SK-N-SH (cell line): ENCODE results near the gene RHBDF2. TPM values are rescaled to one million over a fixed set of nuclear protein-coding genes. Genes with fewer than 3 reads are reported as not detected.
A peak's percentile ranks its signal among the peaks of the same experiment; 100 is the strongest.

Experiments
- CTCF ChIA-PET: fragments of 300-600, 350-600 bp; formaldehyde crosslinking; extraction: SDS; loops from one replicate; lab custom pipeline; 2021; lab: Yijun Ruan, JAX
- POLR2A ChIA-PET: fragments of 350-600 bp; sonication (Branson Sonifier 250); formaldehyde crosslinking; extraction: SDS; loops from one replicate; lab custom pipeline; 2020; ENCODE audit warnings: antibody characterized with exemption, inconsistent platforms; lab: Yijun Ruan, JAX
- DNase-seq: peaks from one replicate; pipeline ENCODE4 v3.0.0; 2012
- H2AFZ ChIP-seq: fragments of 200-600 bp; sonication (generic); 2 replicates; pipeline ENCODE4 v1.8.1; 2016; ENCODE audit warnings: antibody characterized with exemption, mild to moderate bottlenecking, low read depth
- H3F3A ChIP-seq: fragments of 200-600 bp; sonication (generic); replicated peaks from 2 replicates; pipeline ENCODE3; 2016; ENCODE audit warnings: antibody characterized with exemption, mild to moderate bottlenecking; ENCODE audit not compliant: insufficient read depth
- H3K27ac ChIP-seq, 2 experiments: fragments of 200-500 bp in 1 of 2; fragments of 200-600 bp in 1 of 2; sonication (Bioruptor generic) in 1 of 2; sonication (generic), shearing (Covaris generic) in 1 of 2; 2 replicates each; pipeline versions ENCODE4 v1.5.1 to v1.6.1; 2014 to 2016; ENCODE audit warnings: low read depth in 2 of 2, inconsistent platforms in 1 of 2, low read length in 1 of 2, mild to moderate bottlenecking in 1 of 2, mixed read lengths in 1 of 2
- H3K27me3 ChIP-seq: fragments of 200-600 bp; sonication (generic), shearing (Covaris generic); 2 replicates; pipeline ENCODE4 v1.6.1; 2016; ENCODE audit warnings: mixed run types; ENCODE audit not compliant: insufficient read depth
- H3K36me3 ChIP-seq, 2 experiments: fragments of 200-500 bp in 1 of 2; fragments of 200-600 bp in 1 of 2; sonication (Bioruptor generic) in 1 of 2; sonication (generic) in 1 of 2; replicated peaks in 1 of 2; 2 replicates each; pipeline versions ENCODE3 to v1.5.1; 2014 to 2016; ENCODE audit warnings: low read length in 1 of 2, mild to moderate bottlenecking in 1 of 2; ENCODE audit not compliant: insufficient read depth in 2 of 2, control insufficient read depth in 1 of 2
- H3K4me1 ChIP-seq, 2 experiments: fragments of 200-500 bp in 1 of 2; fragments of 200-600 bp in 1 of 2; sonication (Bioruptor generic) in 1 of 2; sonication (generic), shearing (Covaris generic) in 1 of 2; 2 replicates each; pipeline versions ENCODE4 v1.5.1 to v1.6.1; 2014 to 2016; ENCODE audit warnings: low read depth in 1 of 2, low read length in 1 of 2, mixed run types in 1 of 2; ENCODE audit not compliant: insufficient read depth in 2 of 2, control insufficient read depth in 1 of 2
- H3K4me2 ChIP-seq: fragments of 200-600 bp; sonication (generic), shearing (Covaris generic); 2 replicates; pipeline ENCODE4 v1.6.1; 2017; ENCODE audit warnings: mixed run types
- H3K4me3 ChIP-seq, 2 experiments: fragments of 200-500 bp in 1 of 2; fragments of 200-600 bp in 1 of 2; sonication (Bioruptor generic) in 1 of 2; sonication (generic), shearing (Covaris generic) in 1 of 2; 2 replicates each; pipeline versions ENCODE4 v1.5.1 to v1.8.1; 2014 to 2016; ENCODE audit warnings: low read depth in 2 of 2, inconsistent platforms in 1 of 2, low read length in 1 of 2, mild to moderate bottlenecking in 1 of 2, mixed read lengths in 1 of 2, moderate library complexity in 1 of 2
- H3K79me2 ChIP-seq: fragments of 200-600 bp; sonication (generic); 2 replicates; pipeline ENCODE4 v1.8.1; 2017; ENCODE audit warnings: mild to moderate bottlenecking; ENCODE audit not compliant: insufficient read depth
- H3K9ac ChIP-seq: fragments of 200-600 bp; sonication (generic); 2 replicates; pipeline ENCODE4 v1.6.1; 2017; ENCODE audit warnings: mixed run types
- H3K9me2 ChIP-seq: fragments of 200-600 bp; sonication (generic); 2 replicates; pipeline ENCODE4 v1.6.1; 2017; ENCODE audit warnings: mixed run types
- H3K9me3 ChIP-seq: fragments of 200-600 bp; sonication (generic); 2 replicates; pipeline ENCODE4 v1.6.1; 2017; ENCODE audit warnings: mixed run types, mild to moderate bottlenecking, moderate library complexity
- H4K20me1 ChIP-seq: fragments of 200-600 bp; sonication (generic); 2 replicates; pipeline ENCODE4 v1.6.1; 2017; ENCODE audit warnings: mild to moderate bottlenecking, mixed run types; ENCODE audit not compliant: insufficient read depth
- EP300 ChIP-seq, 2 experiments: IDR thresholded peaks; 2 replicates each; pipeline versions ENCODE4 v1.4.0 to v1.6.1; 2012; ENCODE audit warnings: borderline replicate concordance in 1 of 2, low read depth in 1 of 2, low read length in 1 of 2
- FOXM1 ChIP-seq: IDR thresholded peaks from 2 replicates; pipeline ENCODE4 v1.4.0; 2012; ENCODE audit warnings: low read depth, mild to moderate bottlenecking
- GATA2 ChIP-seq: sonication (generic); formaldehyde crosslinking; IDR thresholded peaks from 2 replicates; pipeline ENCODE4 v1.5.0; 2020; ENCODE audit warnings: mild to moderate bottlenecking, missing genetic modification reagents
- JUND ChIP-seq: IDR thresholded peaks from 2 replicates; pipeline ENCODE4 v1.4.0; 2012
- MEF2A ChIP-seq: IDR thresholded peaks from 2 replicates; pipeline ENCODE4 v1.4.0; 2012; ENCODE audit warnings: low read depth, borderline replicate concordance
- NFIC ChIP-seq: IDR thresholded peaks from 2 replicates; pipeline ENCODE4 v1.4.0; 2012; ENCODE audit warnings: borderline replicate concordance
- RAD21 ChIP-seq: IDR thresholded peaks from 2 replicates; pipeline ENCODE4 v1.6.1; 2012; ENCODE audit warnings: mild to moderate bottlenecking, low read length
- RCOR1 ChIP-seq: fragments of 150-350 bp; IDR thresholded peaks from 2 replicates; pipeline ENCODE4 v1.6.1; 2017; ENCODE audit warnings: antibody characterized with exemption, low read length
- RFX5 ChIP-seq: IDR thresholded peaks from 2 replicates; pipeline ENCODE4 v1.6.1; 2012; ENCODE audit warnings: mild to moderate bottlenecking, improper control_type of control experiment, low read length
- RXRA ChIP-seq: IDR thresholded peaks from 2 replicates; pipeline ENCODE4 v1.4.0; 2012; ENCODE audit warnings: low read depth, mild to moderate bottlenecking, borderline replicate concordance
- WGBS: methylation state at CpG from one replicate; pipeline ENCODE4 v1.1.6; 2017; ENCODE audit warnings: low lambda C conversion rate; 5-methylcytosine and 5-hydroxymethylcytosine counted together
- polyA plus RNA-seq, 3 experiments: library from polyadenylated mRNA; depleted of rRNA; stranded (reverse); fragments of >200 nt; gene quantifications; 2 replicates each; pipeline ENCODE4 v1.2.3, GENCODE V29; 2012
- TF ChIP-seq, protein P1 (sequence below): fragments of 150-350 bp; IDR thresholded peaks from 2 replicates; pipeline ENCODE4 v1.6.1; 2017; ENCODE audit warnings: antibody characterized with exemption, low read length, low read depth, borderline replicate concordance
- TF ChIP-seq, protein P2 (sequence below): IDR thresholded peaks from 2 replicates; pipeline ENCODE4 v1.6.1; 2012; ENCODE audit warnings: mild to moderate bottlenecking, low read depth, low read length, moderate library complexity
- TF ChIP-seq, protein P3 (sequence below): IDR thresholded peaks from 2 replicates; pipeline ENCODE4 v1.4.0; 2012; ENCODE audit warnings: low read depth, borderline replicate concordance
- TF ChIP-seq, protein P4 (sequence below): fragments of 200-600 bp; sonication (generic); IDR thresholded peaks from 2 replicates; pipeline ENCODE4 v1.6.1; 2017; ENCODE audit warnings: antibody characterized with exemption, mild to moderate bottlenecking, moderate library complexity
- TF ChIP-seq, protein P5 (sequence below): fragments of 150-350 bp; IDR thresholded peaks from 2 replicates; pipeline ENCODE4 v1.6.1; 2016; ENCODE audit warnings: mild to moderate bottlenecking, low read depth, low read length
- TF ChIP-seq, protein P6 (sequence below): IDR thresholded peaks from 2 replicates; pipeline ENCODE4; 2012

The RHBDF2 gene
- polyA plus RNA-seq, 1 of the 3 experiments (the other 2 are of a cell fraction), result 16.1 TPM

DNA sequence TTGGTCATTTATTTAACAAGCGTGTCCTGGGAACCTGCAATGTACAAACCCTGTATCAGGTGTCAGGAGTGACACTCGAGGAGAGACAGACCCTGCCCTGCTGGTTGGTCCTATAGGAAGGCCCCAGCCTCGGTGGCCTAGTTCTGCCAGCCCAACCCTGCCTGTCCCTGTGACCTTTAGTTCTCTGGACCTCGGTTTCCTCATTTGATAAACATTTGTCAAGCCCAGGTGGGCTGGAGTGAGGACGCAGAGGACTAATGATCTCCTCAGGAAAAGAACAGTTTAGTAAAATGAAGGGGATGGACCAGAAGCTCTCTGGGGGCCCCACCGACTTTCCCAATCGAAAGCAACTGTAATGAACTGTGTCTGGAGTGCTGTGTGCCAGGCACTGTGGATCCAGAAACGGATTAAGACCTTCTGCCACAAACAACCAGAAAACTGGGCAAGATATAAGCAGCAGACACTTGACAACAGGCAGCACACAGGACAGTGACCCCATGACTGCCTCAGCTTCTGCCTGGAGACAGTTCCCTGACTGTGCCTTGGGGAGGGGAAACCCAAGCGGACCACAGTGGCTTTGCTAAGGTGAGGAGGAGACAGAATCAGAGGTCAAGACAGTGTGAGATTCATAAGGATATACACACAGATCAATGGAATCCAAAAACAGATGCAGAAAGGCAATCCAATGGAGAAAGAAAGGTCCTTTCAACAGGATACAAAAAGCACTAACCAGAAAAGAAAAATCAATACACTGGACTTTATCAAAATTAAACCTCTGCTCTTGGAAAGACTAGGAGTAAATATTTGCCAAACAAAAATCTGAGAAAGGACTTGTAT lies 47.4 kb upstream of the RHBDF2 start:
- Histone ChIP-seq H3K27ac (peak overlapping the region in 1 of 2 experiments; percentile 1; a peak in 1 of 4 replicates), H2AFZ (no peak overlapping the region), H3F3A (peaks cover 17% of the 10 kb centered on the region), H3K9ac (no peak overlapping the region), H3K79me2 (no peaks in the 10 kb centered on the region), H3K9me2 (no peaks in the 10 kb centered on the region), H4K20me1 (peaks cover 11% of the 10 kb centered on the region), H3K27me3 (no peaks in the 10 kb centered on the region; the same call in 1 of the 2 replicates), H3K4me2 (no peak overlapping the region), H3K4me3 (no peak overlapping the region), H3K36me3 (no peaks in the 10 kb centered on the region), H3K4me1 (peaks cover 25 to 50% of the 10 kb centered on the region in 2 experiments), H3K9me3 (no peaks in the 10 kb centered on the region)
- ChIA-PET CTCF (interaction anchor here (0.7 to 14.5 kb wide), 10 partner anchors 8 to 275 kb away, joined by 3 to 319 read pairs (median 3); partner anchors contain the start of genes AANAT and PRCD), POLR2A (no interaction called here)
- TF ChIP-seq RXRA, result no peak
- TF ChIP-seq, protein P1, sequence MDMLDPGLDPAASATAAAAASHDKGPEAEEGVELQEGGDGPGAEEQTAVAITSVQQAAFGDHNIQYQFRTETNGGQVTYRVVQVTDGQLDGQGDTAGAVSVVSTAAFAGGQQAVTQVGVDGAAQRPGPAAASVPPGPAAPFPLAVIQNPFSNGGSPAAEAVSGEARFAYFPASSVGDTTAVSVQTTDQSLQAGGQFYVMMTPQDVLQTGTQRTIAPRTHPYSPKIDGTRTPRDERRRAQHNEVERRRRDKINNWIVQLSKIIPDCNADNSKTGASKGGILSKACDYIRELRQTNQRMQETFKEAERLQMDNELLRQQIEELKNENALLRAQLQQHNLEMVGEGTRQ, result no peak
- TF ChIP-seq, protein P2, sequence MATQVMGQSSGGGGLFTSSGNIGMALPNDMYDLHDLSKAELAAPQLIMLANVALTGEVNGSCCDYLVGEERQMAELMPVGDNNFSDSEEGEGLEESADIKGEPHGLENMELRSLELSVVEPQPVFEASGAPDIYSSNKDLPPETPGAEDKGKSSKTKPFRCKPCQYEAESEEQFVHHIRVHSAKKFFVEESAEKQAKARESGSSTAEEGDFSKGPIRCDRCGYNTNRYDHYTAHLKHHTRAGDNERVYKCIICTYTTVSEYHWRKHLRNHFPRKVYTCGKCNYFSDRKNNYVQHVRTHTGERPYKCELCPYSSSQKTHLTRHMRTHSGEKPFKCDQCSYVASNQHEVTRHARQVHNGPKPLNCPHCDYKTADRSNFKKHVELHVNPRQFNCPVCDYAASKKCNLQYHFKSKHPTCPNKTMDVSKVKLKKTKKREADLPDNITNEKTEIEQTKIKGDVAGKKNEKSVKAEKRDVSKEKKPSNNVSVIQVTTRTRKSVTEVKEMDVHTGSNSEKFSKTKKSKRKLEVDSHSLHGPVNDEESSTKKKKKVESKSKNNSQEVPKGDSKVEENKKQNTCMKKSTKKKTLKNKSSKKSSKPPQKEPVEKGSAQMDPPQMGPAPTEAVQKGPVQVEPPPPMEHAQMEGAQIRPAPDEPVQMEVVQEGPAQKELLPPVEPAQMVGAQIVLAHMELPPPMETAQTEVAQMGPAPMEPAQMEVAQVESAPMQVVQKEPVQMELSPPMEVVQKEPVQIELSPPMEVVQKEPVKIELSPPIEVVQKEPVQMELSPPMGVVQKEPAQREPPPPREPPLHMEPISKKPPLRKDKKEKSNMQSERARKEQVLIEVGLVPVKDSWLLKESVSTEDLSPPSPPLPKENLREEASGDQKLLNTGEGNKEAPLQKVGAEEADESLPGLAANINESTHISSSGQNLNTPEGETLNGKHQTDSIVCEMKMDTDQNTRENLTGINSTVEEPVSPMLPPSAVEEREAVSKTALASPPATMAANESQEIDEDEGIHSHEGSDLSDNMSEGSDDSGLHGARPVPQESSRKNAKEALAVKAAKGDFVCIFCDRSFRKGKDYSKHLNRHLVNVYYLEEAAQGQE, result no peak
- TF ChIP-seq JUND, result no peak
- TF ChIP-seq RFX5, result no peak
- no peak for TF ChIP-seq MEF2A
- TF ChIP-seq, protein P3, sequence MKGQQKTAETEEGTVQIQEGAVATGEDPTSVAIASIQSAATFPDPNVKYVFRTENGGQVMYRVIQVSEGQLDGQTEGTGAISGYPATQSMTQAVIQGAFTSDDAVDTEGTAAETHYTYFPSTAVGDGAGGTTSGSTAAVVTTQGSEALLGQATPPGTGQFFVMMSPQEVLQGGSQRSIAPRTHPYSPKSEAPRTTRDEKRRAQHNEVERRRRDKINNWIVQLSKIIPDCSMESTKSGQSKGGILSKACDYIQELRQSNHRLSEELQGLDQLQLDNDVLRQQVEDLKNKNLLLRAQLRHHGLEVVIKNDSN, result no peak
- TF ChIP-seq EP300 (IDR thresholded peaks at IDR 0.05; ENCODE audit: borderline replicate concordance in 1 of 2, low read depth in 1 of 2, low read length in 1 of 2), result no peak
- TF ChIP-seq FOXM1, result no peak
- no peak for TF ChIP-seq GATA2 (CRISPR knock-in tag)
- TF ChIP-seq, protein P4, sequence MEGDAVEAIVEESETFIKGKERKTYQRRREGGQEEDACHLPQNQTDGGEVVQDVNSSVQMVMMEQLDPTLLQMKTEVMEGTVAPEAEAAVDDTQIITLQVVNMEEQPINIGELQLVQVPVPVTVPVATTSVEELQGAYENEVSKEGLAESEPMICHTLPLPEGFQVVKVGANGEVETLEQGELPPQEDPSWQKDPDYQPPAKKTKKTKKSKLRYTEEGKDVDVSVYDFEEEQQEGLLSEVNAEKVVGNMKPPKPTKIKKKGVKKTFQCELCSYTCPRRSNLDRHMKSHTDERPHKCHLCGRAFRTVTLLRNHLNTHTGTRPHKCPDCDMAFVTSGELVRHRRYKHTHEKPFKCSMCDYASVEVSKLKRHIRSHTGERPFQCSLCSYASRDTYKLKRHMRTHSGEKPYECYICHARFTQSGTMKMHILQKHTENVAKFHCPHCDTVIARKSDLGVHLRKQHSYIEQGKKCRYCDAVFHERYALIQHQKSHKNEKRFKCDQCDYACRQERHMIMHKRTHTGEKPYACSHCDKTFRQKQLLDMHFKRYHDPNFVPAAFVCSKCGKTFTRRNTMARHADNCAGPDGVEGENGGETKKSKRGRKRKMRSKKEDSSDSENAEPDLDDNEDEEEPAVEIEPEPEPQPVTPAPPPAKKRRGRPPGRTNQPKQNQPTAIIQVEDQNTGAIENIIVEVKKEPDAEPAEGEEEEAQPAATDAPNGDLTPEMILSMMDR, result no peak
- TF ChIP-seq, protein P5, sequence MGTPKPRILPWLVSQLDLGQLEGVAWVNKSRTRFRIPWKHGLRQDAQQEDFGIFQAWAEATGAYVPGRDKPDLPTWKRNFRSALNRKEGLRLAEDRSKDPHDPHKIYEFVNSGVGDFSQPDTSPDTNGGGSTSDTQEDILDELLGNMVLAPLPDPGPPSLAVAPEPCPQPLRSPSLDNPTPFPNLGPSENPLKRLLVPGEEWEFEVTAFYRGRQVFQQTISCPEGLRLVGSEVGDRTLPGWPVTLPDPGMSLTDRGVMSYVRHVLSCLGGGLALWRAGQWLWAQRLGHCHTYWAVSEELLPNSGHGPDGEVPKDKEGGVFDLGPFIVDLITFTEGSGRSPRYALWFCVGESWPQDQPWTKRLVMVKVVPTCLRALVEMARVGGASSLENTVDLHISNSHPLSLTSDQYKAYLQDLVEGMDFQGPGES, result no peak
- TF ChIP-seq RAD21, result no peak
- TF ChIP-seq, protein P6, sequence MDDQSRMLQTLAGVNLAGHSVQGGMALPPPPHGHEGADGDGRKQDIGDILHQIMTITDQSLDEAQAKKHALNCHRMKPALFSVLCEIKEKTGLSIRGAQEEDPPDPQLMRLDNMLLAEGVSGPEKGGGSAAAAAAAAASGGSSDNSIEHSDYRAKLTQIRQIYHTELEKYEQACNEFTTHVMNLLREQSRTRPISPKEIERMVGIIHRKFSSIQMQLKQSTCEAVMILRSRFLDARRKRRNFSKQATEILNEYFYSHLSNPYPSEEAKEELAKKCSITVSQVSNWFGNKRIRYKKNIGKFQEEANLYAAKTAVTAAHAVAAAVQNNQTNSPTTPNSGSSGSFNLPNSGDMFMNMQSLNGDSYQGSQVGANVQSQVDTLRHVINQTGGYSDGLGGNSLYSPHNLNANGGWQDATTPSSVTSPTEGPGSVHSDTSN, result no peak
- TF ChIP-seq NFIC, result no peak
- no peak for TF ChIP-seq RCOR1
- no peak for DNase-seq
- 75% methylated on average over 9 of the region's 9 CpGs for WGBS
